Gastroesophageal sphincter (tissue), 4 donors: ENCODE data around the gene PLPP2. TPM values are rescaled to one million over a fixed set of nuclear protein-coding genes. Genes with fewer than 3 reads are reported as not detected.
"Not testable (repeated sequence)": the region's sequence is repeated elsewhere in the genome, so short reads cannot be mapped to it uniquely, and the experiment has no call there.

Experiments used
- ATAC-seq: fragments of 150-250 bp; one replicate; pipeline ENCODE4 v1.9.1; 2016; ENCODE audit warnings: mild to moderate bottlenecking, moderate library complexity
- H3K27ac ChIP-seq, 4 donors: fragments of 200-600 bp; sonication (generic) in 3 of 4; 1 replicate in 3 of 4; 2 replicates in 1 of 4; pipeline ENCODE4 v1.5.1; 2016 to 2019
- H3K27me3 ChIP-seq: fragments of 200-600 bp; sonication (generic); one replicate; pipeline ENCODE4 v1.5.1; 2019
- H3K36me3 ChIP-seq, 2 donors: fragments of 200-600 bp; sonication (generic); one replicate each; pipeline ENCODE4 v1.5.1; 2019; ENCODE audit warnings: control low read depth in 1 of 2
- H3K4me1 ChIP-seq, 3 donors: fragments of 200-600 bp; sonication (generic); 1 replicate in 2 of 3; 2 replicates in 1 of 3; pipeline ENCODE4 v1.5.1; 2016 to 2019; ENCODE audit warnings: control low read depth in 2 of 3
- H3K4me3 ChIP-seq, 2 donors: fragments of 200-600 bp; sonication (generic); one replicate each; pipeline ENCODE4 v1.5.1; 2019; ENCODE audit warnings: mild to moderate bottlenecking in 1 of 2, moderate library complexity in 1 of 2
- H3K9me3 ChIP-seq, 3 donors: fragments of 200-600 bp; sonication (generic); one replicate each; pipeline ENCODE4 v1.5.1; 2017 to 2019; ENCODE audit warnings: control low read depth in 2 of 3
- CTCF ChIP-seq, 4 experiments: fragments of 200-600 bp in 2 of 4; fragments of 450-650 bp in 2 of 4; sonication (generic) in 1 of 4; IDR thresholded peaks; one replicate each; pipeline ENCODE4 v1.5.1; 2017 to 2019; ENCODE audit warnings: antibody characterized with exemption in 4 of 4, mild to moderate bottlenecking in 2 of 4, moderate library complexity in 2 of 4
- EP300 ChIP-seq: sonication (generic); formaldehyde crosslinking; IDR thresholded peaks from one replicate; pipeline ENCODE4 v1.6.1; 2017; ENCODE audit warnings: antibody characterized with exemption, mild to moderate bottlenecking
- POLR2A ChIP-seq, 2 donors: fragments of 450-650 bp; IDR thresholded peaks; one replicate each; pipeline ENCODE4 v1.6.1; 2017; ENCODE audit warnings: antibody characterized with exemption in 2 of 2, mild to moderate bottlenecking in 2 of 2, moderate library complexity in 1 of 2
- POLR2AphosphoS5 ChIP-seq: sonication (generic); formaldehyde crosslinking; IDR thresholded peaks from one replicate; pipeline ENCODE4 v1.6.1; 2017; ENCODE audit warnings: antibody characterized with exemption
- WGBS, 2 donors: methylation state at CpG; one replicate each; pipeline ENCODE4 v1.1.5; 2018; ENCODE audit warnings: low coverage in 1 of 2; 5-methylcytosine and 5-hydroxymethylcytosine counted together
- total RNA-seq, 4 donors: library from RNA; depleted of rRNA; stranded (reverse); fragments of >200 nt; gene quantifications; one replicate each; pipeline ENCODE4 v1.1.0, GENCODE V29; 2016

The PLPP2 gene
- total RNA-seq, 4 donors from 2014 or later: 2.3 to 26.4 (median 3.7) TPM

- Histone ChIP-seq H3K27me3 (peaks cover 60% of the 10 kb centered on the region), H3K4me1 (no peaks in the 10 kb centered on the region), H3K27ac (no peak overlapping the region), H3K36me3 (peaks cover 0 to 7% of the 10 kb centered on the region in 2 donors), H3K9me3 (no peaks in the 10 kb centered on the region), H3K4me3 (no peak overlapping the region)
- no peak for ATAC-seq
- 83 to 93% methylated on average over 9 to 16 of the region's 19 CpGs for WGBS, 2 donors
- TF ChIP-seq CTCF (IDR thresholded peaks at IDR 0.05) (no peak), POLR2A (IDR thresholded peaks at IDR 0.05) (no peak), EP300 (no peak), POLR2AphosphoS5 (no peak)
These were observed 15.1 kb downstream of the PLPP2 start for GRCh38 chr19:275958-276646.

- Histone ChIP-seq H3K9me3 (no peaks in the 10 kb centered on the region), H3K27ac (no peak overlapping the region), H3K4me3 (no peak overlapping the region), H3K36me3 (no peaks in the 10 kb centered on the region), H3K4me1 (no peaks in the 10 kb centered on the region), H3K27me3 (peaks cover 55% of the 10 kb centered on the region)
- WGBS, 2 donors: 90 to 96% methylated on average over 2 to 4 of the region's 9 CpGs
- TF ChIP-seq EP300 (no peak), POLR2AphosphoS5 (no peak), CTCF (IDR thresholded peaks at IDR 0.05) (no peak), POLR2A (IDR thresholded peaks at IDR 0.05) (no peak)
- ATAC-seq: no peak
These were observed 16.2 kb downstream of the PLPP2 start for GRCh38 chr19:275000-275399.

- no peaks in the 10 kb centered on the region for H3K4me1 ChIP-seq
- H3K36me3 ChIP-seq: no peaks in the 10 kb centered on the region
- no peak for ATAC-seq
- H3K9me3 ChIP-seq: no peaks in the 10 kb centered on the region
- no peak overlapping the region for H3K27ac ChIP-seq
- no peak overlapping the region for H3K4me3 ChIP-seq
- 80% methylated on average over 3 of the region's 6 CpGs; no CpG with 5 or more reads in 1 of the 2 donors for WGBS, 2 donors
- TF ChIP-seq EP300 (no peak), POLR2AphosphoS5 (no peak), CTCF (IDR thresholded peaks at IDR 0.05) (no peak), POLR2A (IDR thresholded peaks at IDR 0.05) (no peak)
- H3K27me3 ChIP-seq: peaks cover 51% of the 10 kb centered on the region
These were observed 17.8 kb downstream of the PLPP2 start for GRCh38 chr19:273393-273792.

DNA sequence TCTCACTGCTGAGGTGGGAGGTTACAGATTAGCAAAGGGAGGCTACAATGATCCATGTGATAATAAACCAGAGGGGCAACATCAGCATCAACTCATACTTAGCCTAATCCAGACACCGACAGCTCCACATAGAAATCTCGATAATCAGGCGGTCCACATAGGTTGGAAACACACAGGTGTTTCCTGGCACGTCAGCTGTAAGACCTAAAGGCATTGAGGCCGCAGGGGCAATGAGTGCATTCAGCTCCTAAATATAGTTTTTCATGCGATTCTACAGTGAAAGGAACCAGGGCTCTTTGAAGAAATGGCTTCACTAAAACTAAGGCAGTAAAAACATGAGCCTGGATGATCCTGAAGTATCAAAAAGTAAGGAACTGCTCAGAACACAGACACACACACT lies 19.3 kb downstream of the PLPP2 start:
- Histone ChIP-seq H3K4me3 (no peak overlapping the region), H3K36me3 (no peaks in the 10 kb centered on the region), H3K9me3 (no peaks in the 10 kb centered on the region), H3K27me3 (peaks cover 56% of the 10 kb centered on the region), H3K27ac (no peak overlapping the region), H3K4me1 (peaks cover 0 to 9% (median 2%) of the 10 kb centered on the region in 3 donors)
- no peak for TF ChIP-seq CTCF (IDR thresholded peaks at IDR 0.05)
- TF ChIP-seq POLR2AphosphoS5: no peak
- TF ChIP-seq EP300: no peak
- ATAC-seq: no peak
- WGBS, 2 donors: 40 to 65% methylated on average over 5 to 6 of the region's 6 CpGs

DNA sequence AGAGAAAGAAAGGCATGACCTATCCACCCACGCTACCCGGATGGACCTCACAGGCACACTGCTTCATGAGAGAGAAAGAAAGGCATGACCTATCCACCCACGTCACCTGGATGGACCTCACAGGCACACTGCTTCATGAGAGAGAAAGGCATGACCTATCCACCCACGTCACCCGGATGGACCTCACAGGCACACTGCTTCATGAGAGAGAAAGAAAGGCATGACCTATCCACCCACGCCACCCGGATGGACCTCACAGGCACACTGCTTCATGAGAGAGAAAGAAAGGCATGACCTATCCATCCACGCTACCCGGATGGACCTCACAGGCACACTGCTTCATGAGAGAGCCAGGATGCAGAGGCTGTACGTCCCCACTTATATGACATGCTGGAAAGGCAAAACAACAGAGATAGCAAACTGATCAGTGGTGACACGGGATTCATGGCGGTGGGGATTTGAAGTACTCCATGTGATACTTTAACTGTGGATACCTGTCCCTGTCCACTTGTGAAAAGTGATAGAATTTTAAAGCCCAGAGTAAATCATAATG lies 20.4 kb downstream of the PLPP2 start:
- H3K36me3 ChIP-seq, ATAC-seq, H3K9me3 ChIP-seq, H3K4me3 ChIP-seq, H3K27ac ChIP-seq: not testable (repeated sequence)
- Histone ChIP-seq H3K4me1 (peaks cover 0 to 13% (median 3%) of the 10 kb centered on the region in 3 donors), H3K27me3 (peaks cover 61% of the 10 kb centered on the region)
- WGBS, 2 donors: 72% methylated on average over 6 of the region's 12 CpGs; no CpG with 5 or more reads in 1 of the 2 donors
